ENCODE results near the gene LARGE1.

The LARGE1 gene

GRCh38 chr22:33854724-33855123, 65.6 kb downstream of the LARGE1 start:
- DNase-seq (ENCODE audit: low read depth, low spot score): no peak

GRCh38 chr22:33853200-33854097, 66.8 kb downstream of the LARGE1 start:
- peak; percentile 57 for DNase-seq (ENCODE audit: low read depth, low spot score)

DNA sequence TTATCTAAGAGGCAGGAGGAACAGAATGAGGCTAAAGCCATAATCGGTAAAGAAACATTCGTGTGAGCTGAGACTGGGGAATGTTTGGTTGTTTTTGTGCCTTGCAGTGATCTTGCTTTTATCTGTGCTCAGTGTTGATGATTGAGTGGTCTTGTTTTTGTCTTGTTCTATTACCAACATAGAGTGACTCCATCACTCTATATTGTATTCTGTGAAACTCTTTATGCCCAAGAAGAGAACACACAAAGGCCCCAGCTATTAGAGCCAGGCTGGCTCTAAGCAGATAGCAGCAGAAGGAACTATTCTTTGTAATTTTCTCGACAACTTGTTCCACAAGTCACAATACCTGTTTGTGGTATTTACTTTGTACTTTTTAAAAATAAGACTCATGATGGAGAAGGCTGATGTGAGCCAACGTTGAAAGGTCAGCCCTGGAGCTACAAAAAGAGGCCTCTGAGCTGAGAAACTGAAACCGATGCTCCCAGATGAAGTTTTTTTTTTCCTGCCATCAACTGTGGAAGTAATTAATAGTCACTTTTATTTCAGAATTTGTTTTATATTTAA, 68.4 kb downstream of the LARGE1 start:
- DNase-seq (ENCODE audit: low read depth, low spot score): no peak

DNA sequence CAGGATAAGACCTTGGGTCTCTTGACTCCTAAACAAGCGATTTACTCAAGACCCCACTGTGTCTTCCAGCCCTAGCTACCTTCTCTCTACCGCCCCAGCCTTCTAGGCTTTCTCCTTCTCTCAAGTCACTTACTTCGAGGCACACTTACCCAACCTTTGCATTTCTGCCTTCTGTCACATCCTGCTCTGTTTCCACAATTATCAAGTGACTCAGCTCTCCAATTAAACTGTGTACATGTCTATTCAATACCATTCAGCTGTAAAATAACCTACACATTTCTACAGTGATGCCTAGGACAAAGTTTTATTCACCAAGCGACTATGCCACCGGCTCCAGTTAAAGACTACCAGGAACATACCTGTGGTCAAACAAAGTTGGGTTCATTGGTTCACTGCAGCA, 69.0 kb downstream of the LARGE1 start:
- no peak for DNase-seq (ENCODE audit: low read depth, low spot score)

DNA sequence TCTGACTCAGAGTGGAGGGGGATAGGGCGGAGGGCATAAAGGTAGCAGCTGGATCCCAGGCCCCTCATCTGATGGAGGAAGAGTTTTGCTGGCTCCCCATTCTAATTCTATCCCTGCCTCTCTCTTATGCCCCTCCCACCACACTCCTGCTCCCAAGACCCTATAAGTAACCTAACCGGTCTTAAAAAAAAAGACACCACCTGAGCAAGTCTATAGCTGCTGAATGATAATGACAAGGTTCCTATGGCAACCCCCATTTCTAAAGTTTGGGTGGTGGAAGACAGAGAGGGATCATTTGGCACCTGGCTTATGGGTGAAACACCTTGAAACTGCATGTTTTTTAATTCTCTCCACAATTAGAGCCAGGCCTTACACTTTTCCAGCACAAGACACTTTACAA, 69.6 kb downstream of the LARGE1 start:
- DNase-seq (ENCODE audit: low read depth, low spot score): no peak

GRCh38 chr22:33850193-33850592, 70.1 kb downstream of the LARGE1 start:
- no peak for DNase-seq (ENCODE audit: low read depth, low spot score)

- no peak for DNase-seq (ENCODE audit: low read depth, low spot score)
Measured at GRCh38 chr22:33848251-33848650, 72.0 kb downstream of the LARGE1 start.

DNA sequence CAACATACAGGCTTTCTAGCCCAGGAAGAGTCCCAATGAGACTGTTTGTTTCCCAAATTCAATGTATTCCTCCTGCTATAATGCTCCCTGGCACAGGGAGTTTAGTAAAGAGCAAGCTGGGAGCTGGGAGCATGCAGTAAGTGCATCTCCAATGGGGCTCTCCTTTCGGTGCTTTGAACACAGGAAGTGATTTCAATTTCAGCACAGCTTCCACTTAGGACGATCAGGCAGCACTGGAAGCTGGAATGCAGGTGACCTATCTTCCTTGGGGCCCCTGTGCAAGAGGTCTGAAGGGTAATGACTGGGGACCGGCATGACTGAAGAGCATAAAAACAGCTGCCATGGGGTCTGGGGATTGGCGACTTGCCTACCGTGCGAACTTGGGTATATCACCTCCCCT, 76.0 kb downstream of the LARGE1 start:
- no peak for DNase-seq (ENCODE audit: low read depth, low spot score)

DNA sequence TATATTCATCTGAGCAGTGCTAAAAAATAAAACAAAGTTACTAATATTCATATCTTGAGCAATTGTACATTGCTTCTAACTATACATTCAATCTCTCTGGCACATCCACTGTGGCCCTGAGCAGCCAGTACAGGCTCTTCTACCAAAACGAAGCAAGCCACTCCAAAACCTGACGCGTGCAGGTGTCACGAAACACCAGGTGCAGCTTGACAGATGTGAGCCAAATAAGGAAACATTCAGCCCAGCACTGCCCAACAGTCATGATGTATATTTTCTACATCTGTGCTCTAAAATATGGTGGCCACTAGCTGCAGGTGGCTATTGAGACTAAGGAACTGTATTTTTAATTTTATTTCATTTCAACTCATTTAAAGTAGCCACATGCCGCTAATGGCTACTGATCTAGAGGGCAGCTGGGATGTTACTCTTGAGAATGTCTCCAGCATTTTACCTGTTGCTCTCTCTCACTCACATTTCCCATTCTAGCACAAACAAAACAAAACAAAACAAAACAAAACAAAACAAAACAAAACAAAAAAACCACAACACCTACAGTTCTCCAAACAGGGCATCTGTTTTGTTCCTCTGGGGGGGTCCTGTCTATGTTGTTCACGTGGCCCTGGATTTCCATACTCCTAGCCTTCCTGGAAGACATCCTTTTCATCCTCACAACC, 77.7 kb downstream of the LARGE1 start:
- DNase-seq (ENCODE audit: low read depth, low spot score): no peak

DNA sequence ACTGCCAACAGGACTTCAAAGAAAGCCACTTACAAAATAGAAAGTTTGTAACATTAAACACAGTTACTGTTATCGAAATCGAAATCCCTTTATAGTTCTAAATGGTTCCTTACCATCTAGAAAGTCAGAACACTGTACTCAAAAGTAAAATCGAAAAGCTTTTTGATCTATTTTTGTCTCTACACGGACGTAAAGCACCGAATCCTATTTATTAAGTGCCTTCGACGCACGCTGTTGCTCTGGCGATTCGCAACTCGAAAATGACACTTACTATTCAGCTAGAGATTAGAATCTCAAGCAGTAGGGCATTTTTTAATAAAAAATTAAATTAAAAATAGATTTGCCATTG, 78.3 kb downstream of the LARGE1 start:
- DNase-seq (ENCODE audit: low read depth, low spot score): no peak

DNA sequence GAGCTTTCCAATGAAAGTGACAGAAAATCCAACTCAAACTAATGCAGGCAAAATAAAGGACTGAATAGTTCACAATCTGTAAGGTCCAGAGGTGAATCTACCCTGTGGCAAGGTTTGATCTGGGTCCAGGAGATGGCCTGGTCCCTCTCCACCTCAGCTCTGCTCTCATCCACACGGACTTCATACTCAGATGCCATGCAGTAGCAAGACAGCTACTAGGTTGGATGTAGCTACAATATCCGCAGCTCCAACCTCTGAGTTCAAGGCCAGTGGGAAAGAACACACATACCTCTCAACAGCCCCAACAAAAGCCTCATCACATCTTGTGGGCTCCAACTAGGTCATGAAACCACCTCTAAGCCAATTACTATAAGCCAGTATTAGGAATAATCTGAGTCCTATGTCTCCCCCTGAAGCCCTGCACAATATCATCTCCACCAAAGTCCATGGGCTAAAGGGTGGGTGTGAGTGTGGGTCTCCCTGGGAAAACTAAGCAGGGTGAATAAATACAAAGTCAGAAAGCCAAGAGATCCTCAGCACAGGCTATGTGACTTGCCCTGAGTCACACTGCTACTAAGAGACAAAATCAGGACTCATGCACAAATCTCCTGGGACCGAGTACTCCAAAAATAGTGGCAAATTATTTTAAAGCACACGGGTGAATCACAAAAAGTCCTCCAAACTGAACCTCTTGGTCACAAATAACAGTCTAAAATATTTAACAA, 78.8 kb downstream of the LARGE1 start:
- DNase-seq (ENCODE audit: low read depth, low spot score): no peak

DNA sequence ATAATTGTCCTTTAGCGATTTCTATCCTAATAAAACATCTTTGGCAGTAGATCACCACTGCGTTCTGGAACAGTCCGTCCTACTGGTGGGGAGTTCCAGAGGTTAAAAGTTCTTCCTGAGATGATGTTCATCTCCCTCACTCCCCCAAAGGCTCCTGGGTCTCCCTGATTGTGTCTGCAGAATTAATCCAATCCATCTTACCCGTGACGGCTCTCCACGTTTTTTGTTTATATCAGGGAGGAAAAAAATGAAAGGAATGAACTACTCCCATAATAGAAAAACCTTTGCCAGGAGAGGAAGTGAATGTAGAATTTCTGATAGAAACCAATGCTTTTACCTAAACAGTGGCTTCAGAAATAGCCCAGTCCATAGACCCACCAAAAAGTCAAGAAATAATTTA, 81.6 kb downstream of the LARGE1 start:
- no peak for DNase-seq (ENCODE audit: low read depth, low spot score)

GRCh38 chr22:33837826-33838225, 82.5 kb downstream of the LARGE1 start:
- no peak for DNase-seq (ENCODE audit: low read depth, low spot score)

DNA sequence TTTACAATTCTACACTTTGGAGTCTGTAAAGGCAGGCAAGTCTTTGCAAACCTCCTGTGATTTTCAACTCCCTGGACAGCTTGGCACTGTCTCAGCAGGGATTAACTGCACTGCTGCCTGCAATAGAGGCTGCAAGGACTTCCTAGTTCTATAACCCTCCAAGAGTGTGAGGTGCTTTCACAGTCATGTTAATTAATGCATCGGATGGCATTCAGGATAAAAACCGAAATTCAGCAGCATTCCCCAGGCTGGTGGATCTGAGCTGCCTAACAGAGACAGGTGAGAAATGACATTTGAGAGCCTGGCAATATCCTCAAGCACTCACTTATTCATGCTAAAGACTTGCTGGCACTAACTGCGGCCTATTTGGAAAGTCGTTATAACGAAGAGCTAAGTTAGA, 85.0 kb downstream of the LARGE1 start:
- no peak for DNase-seq (ENCODE audit: low read depth, low spot score)

DNA sequence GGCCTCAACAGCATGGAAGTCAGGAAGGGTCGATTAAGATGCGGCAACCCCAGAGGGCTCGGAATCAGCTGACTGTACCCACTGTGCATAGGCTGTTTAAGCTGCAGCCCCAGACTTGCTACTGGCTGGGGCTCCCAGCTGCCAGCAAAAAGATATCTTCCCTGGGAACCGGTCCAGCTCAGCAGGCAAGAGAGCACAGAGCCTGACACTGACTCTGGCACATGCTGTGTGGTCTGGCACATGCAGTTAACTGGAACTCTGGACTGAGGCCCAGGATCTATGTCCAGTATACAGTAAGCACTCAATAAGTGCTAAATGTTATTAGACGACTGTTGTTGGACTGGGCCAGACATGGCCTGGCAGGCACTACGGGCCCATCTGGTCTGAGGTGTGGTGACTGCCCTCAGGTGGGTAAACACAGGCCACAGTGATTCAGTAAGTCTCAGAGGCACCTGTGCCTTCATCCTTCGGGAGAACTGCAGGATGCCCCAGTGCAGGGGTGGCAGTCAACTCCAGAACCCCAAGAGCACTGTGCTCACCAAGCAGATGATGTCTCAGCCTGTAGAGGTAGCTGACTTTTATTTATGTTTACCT, 87.6 kb downstream of the LARGE1 start:
- no peak for DNase-seq (ENCODE audit: low read depth, low spot score)

DNA sequence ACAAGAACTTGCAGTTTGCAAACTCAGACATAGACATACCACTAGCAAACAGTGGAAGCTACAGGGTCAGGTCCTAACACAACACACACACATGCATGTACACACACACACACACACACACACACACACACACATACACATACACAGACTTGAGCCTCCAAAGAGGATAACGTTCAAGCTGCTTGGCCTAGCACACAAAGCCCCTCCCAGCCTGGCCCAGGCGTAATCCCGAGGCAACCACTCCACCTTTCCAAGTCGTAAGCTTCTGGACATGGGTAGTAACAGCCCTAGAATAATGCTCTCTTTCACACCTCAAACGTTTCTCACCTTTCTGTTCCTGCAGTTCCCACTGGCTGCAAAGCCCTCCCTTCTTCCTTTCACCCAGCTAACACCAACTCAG, 88.6 kb downstream of the LARGE1 start:
- no peak for DNase-seq (ENCODE audit: low read depth, low spot score)

DNA sequence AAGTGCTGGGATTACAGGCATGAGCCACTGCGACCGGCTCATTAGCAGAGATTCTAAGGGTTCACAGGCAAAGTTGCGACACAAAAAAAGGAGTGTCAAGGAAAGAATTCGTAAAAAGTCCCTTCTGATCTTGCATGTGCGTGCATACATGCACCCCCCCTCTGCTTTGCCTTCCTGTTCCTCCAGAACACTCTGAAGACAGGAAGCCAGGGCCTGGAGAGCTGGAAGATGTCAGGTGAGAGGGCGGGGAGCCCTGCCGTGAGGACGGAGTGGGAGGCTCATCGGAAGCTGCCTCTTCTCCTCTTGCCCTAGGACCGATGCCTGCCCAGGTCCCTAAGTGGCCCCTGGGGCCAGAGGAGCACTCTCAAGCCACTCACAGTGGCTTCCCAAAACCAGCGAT, 89.1 kb downstream of the LARGE1 start:
- DNase-seq (ENCODE audit: low read depth, low spot score): no peak

- no peak for DNase-seq (ENCODE audit: low read depth, low spot score)
Measured at GRCh38 chr22:33829546-33830280, 90.6 kb downstream of the LARGE1 start.

- no peak for DNase-seq (ENCODE audit: low read depth, low spot score)
Measured at GRCh38 chr22:33828302-33828701, 92.0 kb downstream of the LARGE1 start.

- no peak for DNase-seq (ENCODE audit: low read depth, low spot score)
Measured at GRCh38 chr22:33825761-33826160, 94.5 kb downstream of the LARGE1 start.

GRCh38 chr22:33823552-33823951, 96.7 kb downstream of the LARGE1 start:
- DNase-seq (ENCODE audit: low read depth, low spot score): no peak
